GM19395 (cell line): Measurements from ENCODE around the gene SETD1B.

Source experiments
- ATAC-seq: cut with Tn5 transposase; IDR thresholded peaks from one replicate; pipeline ENCODE4 v1.9.1; 2021; ENCODE audit warnings: mild to moderate bottlenecking, moderate library complexity; ENCODE audit not compliant: unreplicated experiment

The SETD1B gene

GRCh38 chr12:121822393-121823100 lies 18.7 kb downstream of the SETD1B start:
- ATAC-seq, result no peak

DNA sequence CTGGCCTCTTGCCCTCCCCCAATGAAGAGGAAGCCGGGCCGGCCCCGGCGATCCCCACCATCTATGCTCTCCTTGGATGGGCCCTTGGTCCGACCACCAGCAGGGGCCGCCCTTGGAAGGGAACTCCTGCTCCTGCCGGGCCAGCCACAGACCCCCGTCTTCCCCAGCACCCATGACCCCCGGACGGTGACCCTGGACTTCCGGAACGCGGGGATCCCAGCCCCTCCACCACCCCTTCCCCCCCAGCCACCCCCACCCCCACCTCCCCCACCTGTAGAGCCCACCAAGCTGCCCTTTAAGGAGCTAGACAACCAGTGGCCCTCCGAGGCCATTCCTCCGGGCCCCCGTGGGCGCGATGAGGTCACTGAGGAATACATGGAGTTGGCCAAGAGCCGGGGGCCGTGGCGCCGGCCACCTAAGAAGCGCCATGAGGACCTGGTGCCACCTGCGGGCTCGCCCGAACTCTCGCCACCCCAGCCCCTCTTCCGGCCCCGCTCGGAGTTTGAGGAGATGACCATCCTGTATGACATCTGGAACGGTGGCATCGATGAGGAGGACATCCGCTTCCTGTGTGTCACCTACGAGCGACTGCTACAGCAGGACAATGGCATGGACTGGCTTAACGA lies 19.4 kb downstream of the SETD1B start:
- ATAC-seq, result no peak

DNA sequence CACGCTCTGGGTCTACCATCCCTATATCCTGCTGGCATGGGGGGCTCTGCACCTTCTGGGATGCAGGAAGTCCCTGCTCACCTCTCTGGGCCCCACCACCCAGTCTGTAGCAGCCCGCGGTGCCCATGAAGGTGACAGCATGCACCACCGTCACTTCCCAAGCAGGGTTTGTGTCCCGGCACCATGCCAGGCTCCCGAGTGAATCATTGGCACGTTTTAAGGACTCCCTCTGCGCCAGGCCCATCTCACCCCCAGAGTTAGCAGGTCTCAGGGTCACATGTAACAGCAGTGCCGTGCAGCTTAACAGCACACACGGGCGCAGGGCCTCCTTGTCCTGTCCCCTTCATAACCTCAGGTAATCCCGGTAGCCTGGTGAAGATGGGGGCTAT lies 19.9 kb downstream of the SETD1B start:
- no peak for ATAC-seq

GRCh38 chr12:121825041-121825523 lies 21.3 kb downstream of the SETD1B start:
- no peak for ATAC-seq

GRCh38 chr12:121826318-121827150 lies 22.7 kb downstream of the SETD1B start:
- no peak for ATAC-seq

GRCh38 chr12:121827351-121828099 lies 23.7 kb downstream of the SETD1B start:
- no peak for ATAC-seq

DNA sequence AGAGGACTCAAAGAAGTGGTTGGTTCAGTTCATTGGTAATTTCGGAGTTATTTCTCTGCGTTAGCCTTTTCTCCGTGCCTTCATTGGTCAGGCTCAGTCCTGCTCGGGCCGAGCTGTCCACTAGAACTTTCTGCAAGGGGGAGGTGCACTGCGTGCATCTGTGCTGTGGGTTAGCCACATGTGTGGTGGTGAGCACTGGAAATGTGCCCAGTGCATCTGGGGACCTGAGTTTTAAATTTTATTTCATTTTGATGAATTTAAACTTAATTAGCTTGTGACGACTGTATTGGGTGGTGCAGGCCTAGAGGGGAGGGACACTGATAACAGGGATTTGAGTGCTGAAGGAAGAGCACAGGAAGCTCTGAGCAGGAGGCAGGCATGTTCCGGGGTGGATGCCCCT lies 24.5 kb downstream of the SETD1B start:
- no peak for ATAC-seq

DNA sequence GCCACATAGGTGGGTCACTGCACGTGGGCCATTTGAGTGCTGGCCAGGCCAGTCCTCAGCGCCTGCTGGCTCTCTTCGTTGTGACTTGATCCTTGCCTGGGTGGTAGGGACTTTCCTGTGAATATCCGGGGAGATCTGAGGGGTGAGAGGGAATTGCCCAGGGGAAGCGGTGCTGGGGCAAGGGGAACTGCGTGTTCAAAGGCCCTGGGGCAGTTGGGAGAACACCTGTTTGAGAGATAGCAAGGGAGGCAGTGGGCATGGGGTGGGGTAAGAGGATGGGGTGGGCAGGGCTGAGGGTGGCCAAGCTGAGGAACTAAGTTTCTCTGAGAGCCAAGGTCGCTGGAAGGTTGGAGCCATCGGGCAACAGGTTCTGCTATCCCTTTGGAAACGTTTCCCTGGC lies 25.0 kb downstream of the SETD1B start:
- no peak for ATAC-seq

DNA sequence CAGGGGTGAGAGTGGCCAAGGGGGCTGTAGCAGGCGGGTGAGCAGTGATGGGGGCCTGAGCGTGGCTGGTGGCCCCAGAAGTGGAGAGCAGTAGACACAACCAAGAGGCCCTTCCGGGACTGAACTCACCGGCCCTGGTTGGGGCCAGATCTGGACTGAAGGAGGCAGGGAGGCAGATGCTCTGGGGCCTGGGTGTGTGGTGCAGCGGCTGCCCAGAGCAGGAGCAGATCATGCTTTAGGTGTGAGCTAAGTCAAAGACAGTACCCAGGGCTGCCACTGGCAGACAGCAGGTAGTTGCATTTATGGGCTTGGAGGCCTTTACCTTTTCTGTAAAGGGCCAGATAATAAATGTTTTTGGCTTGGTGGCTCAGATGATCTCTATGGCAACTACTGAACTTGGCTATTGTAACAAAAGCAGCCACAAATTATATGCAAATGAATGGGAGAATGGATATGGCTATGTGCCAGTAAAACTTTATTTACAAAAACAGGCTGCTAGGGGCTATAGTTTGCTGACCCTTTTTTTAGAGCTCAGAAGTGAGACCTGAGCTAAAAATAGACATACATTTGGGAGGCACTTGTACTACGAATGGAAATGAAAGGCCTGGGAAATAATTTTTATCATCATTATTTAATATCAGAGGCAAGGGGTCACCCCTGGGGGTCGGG lies 25.6 kb downstream of the SETD1B start:
- no peak for ATAC-seq

DNA sequence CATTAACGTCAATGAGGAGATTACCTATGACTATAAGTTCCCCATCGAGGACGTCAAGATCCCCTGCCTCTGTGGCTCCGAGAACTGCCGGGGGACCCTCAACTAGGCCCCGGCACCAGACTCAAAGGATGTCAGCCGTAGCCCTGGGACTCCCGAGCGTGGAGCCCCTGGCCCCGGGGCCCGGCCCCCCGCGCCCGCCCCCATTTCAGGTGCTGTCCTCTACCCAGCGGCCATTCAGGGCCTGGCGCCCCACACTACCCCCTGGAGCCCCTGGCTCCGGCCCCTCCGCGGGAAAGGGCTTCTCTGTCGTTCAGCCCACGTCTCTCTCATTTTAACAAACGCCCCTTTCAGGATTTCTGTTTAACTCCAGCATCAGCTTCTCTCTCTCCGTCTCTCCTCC lies 26.3 kb downstream of the SETD1B start:
- ATAC-seq, result no peak

GRCh38 chr12:121830588-121831265 lies 26.9 kb downstream of the SETD1B start:
- no peak for ATAC-seq

- ATAC-seq, result no peak
Observed at GRCh38 chr12:121831571-121832245, 27.9 kb downstream of the SETD1B start.

GRCh38 chr12:121837680-121838079 lies 33.9 kb downstream of the SETD1B start:
- ATAC-seq, result no peak

DNA sequence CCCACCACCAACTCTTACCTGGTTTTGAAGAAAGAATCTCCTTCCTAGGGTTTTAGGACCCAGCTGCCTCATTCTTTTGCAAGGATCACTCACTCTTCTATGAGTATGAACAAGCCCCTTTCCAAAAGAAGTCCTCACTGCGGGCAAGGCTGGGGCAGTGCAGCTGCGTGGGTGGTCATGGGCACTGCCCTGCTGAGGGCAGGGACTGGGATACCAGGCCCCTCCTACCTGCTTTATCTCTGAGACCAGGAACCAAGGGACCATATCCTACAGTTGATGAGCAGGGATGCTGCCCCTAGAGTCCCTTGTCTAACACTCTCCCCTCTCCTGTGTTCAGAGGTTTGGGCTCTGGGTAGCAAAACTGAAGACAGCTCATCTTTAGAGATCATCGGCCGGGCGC lies 34.3 kb downstream of the SETD1B start:
- no peak for ATAC-seq

- peak; percentile 91 for ATAC-seq
Observed at GRCh38 chr12:121839106-121839992, 35.5 kb downstream of the SETD1B start.

DNA sequence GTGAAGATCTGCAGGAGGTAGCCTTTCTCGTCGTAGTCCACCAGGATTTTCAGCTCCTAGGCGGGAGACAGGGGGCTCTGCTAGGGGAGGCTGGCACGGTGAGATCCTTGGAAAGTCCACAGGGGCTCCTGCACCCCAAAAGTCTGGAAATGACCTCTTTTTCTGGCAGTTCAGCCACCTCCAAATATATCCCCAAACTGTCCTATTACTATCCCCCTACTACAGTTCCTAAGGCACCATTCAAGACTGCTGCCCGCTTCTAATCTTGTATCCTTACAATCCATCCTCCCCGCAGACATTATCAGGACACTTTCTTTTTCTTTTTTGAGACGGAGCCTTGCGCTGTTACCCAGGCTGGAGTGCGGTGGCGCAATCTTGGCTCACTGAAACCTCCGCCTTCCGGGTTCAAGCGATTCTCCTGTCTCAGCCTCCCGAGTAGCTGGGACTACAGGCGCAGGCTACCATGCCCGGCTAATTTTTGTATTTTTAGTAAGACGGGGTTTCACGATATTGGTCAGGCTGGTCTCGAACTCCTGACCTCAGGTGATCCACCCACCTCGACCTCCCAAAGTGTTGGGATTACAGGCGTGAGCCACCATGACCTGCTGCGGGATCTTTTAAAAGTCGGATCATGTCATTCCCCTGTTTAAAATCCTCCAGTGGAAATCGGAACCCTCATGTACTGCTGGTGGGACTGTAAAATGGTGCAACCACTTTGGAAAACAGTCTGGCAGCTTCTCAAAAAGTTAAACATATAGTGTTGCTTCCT lies 36.4 kb downstream of the SETD1B start:
- no peak for ATAC-seq

GRCh38 chr12:121843236-121843982 lies 39.6 kb downstream of the SETD1B start:
- no peak for ATAC-seq
